ENCODE data around the gene ERCC6L2.
A peak's percentile ranks its signal among the peaks of the same experiment; 100 is the strongest.

ERCC6L2 gene, protein sequence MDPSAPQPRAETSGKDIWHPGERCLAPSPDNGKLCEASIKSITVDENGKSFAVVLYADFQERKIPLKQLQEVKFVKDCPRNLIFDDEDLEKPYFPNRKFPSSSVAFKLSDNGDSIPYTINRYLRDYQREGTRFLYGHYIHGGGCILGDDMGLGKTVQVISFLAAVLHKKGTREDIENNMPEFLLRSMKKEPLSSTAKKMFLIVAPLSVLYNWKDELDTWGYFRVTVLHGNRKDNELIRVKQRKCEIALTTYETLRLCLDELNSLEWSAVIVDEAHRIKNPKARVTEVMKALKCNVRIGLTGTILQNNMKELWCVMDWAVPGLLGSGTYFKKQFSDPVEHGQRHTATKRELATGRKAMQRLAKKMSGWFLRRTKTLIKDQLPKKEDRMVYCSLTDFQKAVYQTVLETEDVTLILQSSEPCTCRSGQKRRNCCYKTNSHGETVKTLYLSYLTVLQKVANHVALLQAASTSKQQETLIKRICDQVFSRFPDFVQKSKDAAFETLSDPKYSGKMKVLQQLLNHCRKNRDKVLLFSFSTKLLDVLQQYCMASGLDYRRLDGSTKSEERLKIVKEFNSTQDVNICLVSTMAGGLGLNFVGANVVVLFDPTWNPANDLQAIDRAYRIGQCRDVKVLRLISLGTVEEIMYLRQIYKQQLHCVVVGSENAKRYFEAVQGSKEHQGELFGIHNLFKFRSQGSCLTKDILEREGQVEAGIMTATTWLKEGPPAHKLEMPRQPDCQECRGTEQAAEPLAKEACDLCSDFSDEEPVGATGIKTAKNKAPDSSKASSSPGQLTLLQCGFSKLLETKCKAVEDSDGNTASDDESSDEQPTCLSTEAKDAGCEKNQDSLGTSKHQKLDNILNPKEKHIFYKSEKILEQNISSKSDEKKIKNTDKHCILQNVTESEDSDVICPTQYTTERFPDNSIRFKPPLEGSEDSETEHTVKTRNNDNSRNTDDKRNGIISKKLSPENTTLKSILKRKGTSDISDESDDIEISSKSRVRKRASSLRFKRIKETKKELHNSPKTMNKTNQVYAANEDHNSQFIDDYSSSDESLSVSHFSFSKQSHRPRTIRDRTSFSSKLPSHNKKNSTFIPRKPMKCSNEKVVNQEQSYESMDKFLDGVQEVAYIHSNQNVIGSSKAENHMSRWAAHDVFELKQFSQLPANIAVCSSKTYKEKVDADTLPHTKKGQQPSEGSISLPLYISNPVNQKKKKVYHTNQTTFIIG (N-terminal part only)

DNA sequence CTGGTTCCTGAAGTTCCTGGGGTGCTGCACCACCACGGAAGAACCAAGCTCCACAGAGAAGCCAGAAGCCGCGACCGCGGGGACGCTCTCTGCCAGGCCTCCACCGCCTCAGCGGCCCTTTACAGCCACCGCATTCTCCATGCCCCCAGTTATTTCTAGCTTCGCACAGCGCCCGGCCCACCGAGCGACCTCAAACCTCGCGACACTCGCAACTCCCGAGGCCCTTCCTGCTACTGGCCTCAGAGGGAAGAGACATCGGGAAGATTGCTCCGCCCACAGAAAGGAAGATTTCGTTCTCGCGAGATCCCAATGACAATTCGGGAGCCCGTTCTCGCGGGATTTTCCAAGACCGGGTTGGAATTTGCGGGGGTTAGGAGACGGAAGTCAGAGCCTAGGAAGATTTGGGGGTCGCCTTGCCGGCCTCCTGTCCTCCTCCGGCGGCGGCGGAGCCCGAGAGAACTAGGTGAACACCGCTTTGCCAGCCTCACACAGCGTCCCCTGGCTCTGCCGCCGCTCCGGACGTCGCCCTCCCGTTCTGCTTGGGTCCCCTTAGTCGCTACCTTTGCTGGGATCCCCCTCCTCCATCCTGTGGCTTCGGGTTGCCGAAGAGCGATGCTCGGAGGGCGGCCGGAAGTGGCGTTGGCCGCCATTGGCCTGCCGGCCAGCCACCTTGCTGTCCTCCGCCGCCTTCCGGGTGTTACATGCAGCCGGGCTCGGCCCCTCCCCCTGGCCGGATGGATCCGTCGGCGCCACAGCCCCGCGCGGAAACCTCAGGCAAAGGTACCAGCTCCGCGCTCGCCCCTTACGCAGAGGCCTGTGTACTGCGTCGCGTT lies at the start of gene ERCC6L2:
Gene ERCC6L2 (plus strand): TSS at position 387 of the 833 bp plus-strand sequence. CDS start 348 bp downstream, at position 735.
- DNase-seq = peak; percentile 96

DNA sequence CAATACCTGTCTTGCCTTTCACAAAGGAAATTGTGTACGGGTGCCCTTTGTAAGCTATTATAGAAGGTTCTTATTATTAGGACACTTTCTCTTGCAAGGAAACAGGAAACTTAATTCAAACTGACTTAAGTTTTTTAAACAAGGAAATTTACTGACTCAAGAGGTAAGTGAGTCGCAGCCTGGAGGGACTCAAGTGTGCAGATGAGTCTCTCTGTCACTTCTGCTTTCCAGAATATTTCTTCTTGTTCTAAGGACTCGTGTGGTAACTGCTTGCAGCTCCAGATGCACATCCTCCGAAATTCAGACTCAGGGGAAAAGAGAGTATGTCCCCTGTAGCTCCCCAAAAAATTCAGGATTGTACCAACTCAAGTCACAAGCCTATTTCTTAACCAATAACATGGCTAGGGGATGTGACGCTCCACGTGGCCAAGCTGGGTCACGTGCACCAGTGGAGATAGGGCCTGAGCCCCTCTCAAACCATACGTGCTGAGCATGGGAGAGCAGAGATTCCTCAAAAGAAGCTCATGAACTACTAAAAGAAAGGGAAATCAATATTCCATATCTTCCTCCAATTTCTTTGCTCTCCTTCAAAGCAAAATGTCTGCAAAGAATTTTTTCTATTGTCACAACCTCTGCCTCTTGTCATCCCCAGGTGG lies 49.2 kb upstream of the ERCC6L2 start:
- DNase-seq = no peak

DNA sequence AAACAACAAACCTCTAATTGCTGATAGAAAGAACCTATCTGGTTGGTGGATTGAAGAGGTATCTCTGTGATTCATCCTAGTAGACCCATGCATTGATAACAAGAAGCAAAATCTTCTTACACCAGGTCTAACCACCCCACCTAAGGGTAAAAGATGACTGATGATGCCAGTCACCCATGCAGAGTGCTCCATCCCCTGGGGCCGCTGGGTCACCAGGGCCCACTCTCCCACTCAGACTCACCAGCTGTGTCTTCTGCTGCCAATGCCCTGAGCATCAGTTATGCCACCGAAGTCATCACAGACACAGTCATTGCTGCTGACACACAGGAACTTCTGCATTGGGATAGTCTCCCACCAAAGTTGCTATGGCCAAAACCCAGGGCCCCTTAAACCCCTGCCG lies 44.7 kb upstream of the ERCC6L2 start:
- no peak for DNase-seq

DNA sequence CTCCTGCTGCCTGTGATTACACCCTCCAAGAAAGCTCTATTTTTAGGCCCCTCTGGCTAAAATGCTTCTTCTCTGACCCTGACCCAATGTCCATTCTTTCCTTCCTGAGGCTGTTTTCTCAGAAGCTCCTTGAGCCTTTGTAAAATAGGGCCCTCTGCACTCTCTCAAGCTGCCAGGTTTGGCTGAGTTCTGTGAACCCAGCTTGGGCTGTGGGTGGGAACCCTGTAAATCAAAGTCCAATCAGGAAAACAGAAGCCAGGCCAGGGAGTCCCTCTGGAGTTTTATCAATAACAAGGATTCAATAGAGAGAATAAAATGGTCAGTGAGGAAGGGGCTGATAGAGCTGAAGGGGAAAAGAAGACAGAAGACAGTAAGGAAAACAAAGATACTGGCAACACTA lies 43.7 kb upstream of the ERCC6L2 start:
- DNase-seq = no peak

DNA sequence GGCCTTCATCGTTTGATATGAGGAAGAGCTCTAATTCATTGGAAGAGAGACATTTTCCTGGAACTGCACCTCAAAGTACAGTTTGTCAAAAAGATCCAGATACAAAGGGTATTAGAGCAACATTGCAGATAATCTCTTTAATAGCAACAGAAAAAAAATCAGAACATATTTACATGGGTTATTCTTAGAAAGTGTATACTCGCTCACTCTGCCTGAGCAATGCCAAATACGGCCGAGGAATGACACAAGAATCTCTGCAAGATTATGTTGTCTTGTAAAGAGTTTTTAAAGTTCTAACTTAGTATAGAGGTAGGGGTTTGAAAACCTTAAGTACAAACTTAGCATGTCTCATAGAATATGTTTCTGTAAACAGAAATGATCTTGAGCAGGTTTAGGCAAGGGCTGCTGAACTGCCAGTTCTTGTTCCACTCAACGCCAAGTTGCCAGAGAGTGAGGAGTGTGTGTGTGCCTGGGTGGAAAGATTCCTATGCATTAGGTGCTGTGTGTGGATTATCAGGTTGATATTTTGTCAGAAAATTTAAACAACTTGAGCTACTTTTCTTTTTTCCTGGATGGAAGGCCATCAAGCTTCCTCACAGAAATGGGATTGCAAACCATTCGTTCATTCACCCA lies 41.8 kb upstream of the ERCC6L2 start:
- no peak for DNase-seq

DNA sequence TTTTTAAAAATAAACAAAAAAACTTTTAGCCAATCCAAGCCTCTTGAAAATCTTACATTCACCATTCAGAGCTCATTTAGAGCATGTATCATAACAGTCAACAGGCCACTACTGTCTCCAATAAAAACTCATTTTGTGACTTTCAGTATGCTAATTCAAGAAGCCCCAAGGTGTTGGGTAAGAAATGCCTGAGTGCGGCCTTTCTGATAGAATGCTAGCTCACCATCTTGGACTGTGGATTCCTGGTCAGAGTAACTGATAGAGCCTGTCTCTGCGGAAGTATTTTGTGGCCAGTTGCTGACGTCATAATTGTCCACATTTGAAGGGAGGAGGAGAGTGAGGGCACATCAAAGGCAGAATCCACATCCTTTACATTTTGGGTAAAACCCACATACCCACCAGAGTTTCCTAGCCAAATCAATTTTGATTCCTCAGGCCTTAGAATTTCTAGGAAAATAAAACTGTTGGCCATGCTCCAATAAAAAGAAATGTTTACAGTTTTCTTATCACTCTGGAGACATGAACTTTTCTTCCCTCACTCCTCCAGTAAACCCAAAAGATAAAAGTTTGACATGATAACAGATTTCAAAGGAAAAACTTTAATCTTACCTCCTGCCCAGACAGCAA lies 41.1 kb upstream of the ERCC6L2 start:
- peak; percentile 25 for DNase-seq

DNA sequence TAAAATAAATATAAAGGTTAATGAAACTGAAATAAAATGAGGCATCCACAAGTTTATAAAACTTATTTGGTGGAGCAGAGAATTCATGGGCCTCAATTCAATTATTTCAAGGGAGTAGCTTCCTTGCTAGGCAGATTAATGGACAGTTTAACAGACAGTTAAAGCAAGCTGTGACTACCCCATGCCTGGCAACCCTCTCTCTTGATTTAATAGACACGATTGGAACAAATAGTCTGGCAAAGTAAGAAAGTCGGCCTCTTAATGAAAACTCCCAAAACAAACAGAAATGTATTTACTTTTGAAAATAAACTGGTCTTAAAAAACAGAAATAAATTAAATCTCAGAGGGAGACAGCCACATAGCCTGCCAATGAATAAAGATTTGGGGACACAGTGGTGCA lies 40.1 kb upstream of the ERCC6L2 start:
- DNase-seq = no peak

DNA sequence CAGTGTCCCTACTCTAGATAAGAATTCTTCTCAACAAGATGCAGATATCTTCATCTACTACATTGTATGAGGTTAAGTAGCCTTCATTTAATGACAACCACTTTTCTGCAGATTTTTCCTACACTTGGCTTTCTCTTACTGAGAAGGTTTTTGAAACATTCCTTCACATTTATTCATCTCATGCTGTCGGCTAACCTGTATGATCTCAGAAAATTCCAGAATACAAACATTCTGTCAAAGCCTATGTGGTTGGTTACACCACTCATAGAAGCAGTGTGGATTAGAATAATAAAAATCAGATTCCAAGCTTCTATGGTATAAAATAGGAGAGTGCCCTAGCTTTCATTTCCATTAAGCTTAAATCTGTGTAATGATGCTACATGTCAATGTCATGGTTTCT lies 39.4 kb upstream of the ERCC6L2 start:
- no peak for DNase-seq

DNA sequence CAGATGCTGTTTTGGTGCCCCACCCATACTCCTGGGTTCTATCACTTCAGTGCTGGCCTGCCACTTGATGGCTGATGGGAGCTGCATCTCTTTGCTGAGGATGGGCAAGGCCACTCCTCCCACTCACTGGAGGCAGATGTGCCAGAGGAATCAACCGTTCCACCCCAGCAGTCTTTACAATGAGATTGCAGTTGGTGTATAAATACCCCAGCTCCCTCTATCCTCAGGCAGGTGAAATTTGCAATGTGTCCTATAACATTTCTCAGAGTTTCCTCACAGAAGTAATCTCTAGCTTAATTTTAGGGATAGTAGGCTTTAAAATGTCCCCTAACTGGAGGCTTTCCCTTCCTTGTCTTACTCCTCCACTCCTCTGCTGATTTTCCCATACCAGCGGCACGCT lies 36.5 kb upstream of the ERCC6L2 start:
- DNase-seq = no peak

DNA sequence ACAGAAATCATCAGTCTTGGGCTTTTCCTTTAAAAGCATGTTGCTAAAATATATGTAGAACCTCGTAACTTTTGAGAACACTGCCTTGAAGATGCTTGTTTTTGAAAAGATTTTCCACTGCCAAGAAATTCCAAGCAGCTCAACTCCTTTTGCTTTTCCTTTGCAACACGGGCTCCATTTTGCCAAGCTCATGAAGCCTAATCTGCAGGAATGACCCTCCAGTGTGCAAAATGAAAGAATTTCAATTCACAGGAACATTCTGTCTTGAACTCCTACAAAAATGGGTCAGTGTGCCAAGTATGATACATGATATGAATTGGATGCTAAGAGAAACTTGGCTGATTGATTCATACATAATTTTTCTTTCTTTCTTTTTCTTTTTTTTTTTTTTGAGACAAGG lies 35.4 kb upstream of the ERCC6L2 start:
- no peak for DNase-seq

DNA sequence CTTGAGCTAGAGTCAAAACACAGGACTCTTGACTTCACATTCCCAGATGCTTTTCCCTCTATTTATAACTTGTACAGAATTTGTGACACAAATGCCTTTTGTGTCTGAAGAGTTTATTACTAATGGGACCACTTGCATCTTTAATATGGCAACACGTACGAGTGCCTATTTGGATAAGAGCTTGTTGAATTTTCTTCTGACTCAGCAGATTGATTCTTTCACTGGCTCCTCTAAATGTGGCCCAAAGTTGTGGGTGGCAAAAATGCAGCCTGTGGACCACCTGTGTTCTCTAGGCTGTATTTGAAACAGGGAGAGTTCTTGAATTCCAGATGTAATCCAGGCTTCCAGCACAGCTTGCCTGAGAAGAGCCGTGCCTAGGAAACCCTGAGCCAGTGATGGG lies 34.1 kb upstream of the ERCC6L2 start:
- no peak for DNase-seq

DNA sequence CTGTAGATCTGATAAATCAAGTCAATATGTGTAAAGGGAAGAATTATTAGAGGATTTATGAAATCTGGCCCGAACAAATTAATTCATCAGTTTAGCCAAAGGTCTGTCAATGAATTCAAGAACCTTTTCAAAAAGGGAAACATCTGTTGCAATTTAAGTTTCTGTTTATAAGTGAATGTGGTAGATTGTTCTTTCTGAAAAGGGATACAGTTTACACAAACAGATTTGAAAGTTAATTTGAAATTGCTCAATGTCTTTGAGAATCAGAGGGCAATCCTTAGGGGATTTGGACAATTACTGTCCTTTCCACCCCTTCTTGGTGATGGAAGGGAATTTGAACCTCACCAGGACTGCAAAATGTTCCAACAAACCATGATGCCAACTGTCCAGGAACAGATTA lies 29.7 kb upstream of the ERCC6L2 start:
- DNase-seq = no peak

DNA sequence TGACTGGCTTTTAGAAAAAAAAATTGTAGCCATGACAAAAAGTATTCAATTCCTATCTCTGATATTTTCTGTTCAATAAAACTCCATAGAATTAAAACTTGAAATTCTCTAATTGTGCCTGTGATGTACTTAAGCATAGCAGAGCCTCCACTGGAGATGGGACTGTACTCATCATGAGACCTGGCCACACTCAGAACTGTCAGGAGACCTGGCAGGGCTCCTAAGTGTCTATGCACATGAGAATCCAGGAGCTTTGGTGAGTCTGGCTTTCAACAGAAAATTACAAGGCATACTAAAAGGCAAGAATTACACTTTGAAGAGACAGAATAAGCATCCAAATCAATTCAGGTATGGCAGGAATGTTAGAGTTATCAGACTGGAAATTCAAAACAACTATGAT lies 26.7 kb upstream of the ERCC6L2 start:
- no peak for DNase-seq

DNA sequence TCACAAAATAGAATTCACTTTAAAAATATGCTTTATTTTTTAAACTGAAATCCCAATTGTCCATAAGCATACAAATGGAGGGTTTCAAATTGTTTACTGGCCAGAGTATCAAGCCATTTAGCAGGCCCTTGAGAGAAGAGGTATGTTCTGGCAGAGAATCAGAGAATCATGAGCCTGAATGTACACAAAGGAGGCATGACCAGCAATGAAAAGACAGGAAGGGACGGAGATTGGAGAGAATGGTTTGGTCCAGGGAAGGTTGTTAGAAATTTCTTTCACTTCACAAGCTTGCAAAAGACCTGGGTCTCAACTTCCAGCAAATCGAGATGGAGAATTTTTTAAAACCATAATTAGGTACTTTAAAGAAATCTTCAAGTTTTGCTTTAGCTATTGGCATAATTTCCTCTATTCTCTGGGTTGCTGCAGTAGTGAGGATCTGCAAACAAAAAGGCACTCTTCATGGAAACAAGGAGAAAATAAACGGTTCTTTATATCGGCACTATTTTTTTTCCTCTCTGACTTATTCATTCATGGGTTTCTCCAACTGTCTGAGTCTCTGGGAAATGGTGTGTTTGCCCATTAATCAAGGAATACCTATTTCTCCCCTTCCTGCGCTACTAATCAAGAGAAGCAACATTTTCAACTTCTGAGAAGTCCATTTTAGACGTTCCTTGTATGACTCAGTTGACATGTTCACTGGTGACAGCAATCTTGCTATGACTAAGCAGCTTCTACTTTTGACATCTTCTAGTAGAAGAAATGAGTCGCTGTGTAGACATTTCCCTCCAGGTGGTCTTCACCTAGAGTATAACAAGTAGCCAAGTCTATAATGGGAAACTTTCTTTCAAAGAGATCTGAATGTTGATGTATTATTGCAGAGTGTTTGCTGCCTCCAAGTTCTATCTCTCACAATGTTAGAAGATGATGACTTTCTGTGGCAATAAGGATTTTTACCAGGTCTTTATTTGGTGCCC lies 23.1 kb upstream of the ERCC6L2 start:
- peak; percentile 92 for DNase-seq

DNA sequence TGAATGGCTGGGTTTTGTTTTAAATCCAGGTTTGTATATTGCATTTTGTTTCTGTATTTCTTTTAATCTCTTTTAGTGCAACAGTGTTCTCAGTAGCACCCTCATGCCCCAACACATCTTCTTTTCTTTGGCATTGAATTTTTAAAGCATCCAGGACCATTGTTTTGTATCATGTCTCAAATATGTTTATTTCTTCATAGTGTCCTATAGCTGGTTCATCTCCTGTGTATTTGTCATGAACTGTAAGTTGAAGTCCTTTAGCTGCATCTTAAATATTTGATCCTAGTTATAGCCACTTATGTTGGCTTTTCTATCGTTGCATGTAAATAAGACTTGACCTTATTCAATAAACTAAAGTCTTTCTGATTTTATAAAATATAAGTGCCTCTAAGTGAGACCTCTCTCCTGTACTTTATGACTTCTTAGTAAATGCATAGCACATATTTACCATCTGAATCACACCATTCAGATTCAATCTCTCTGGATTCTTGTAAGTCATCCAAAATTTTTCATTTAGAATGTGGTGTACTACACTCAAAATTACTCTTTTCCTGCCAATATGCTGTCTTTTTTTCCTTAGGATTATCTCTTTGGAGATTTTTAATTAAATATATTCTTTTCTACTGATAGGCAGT lies 21.0 kb upstream of the ERCC6L2 start:
- no peak for DNase-seq

DNA sequence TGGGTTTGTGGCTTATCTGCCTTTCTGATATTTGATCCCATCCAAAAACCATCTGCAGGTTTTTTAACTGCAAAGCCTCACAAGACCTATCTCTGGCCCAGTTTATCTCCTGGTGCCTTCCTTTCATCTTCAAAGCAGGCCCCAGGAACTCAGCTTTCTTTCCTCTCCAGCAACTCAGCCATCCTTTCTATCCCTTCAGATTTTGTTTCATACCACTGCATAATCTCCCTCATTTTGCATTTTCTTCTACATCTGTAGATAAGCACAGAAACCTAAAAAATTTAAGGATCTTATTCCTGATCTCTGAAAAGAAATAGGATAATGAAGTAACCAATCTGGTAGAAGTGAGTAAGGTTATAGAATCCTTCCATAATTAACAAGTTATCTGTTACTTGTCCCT lies 19.5 kb upstream of the ERCC6L2 start:
- DNase-seq = no peak

DNA sequence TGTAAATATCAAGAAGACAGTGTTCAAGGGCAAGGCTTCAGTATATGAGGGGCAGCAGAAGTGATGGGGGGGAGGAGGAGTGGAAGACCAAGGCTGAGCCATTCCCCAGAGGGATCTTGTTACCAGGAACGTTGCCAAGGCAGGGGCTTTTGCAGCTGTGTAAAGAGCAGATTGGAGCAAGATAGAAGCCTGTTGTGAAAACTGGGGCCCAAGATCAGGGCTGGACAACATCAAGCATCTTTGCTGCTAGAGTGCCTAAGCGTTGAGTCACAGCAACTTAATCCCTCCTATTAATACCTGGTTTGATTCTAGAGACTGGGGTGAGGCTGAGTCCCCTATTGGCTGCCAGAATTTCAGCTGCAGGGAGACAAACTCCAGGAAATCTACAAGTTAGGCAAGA lies 18.4 kb upstream of the ERCC6L2 start:
- DNase-seq = no peak

DNA sequence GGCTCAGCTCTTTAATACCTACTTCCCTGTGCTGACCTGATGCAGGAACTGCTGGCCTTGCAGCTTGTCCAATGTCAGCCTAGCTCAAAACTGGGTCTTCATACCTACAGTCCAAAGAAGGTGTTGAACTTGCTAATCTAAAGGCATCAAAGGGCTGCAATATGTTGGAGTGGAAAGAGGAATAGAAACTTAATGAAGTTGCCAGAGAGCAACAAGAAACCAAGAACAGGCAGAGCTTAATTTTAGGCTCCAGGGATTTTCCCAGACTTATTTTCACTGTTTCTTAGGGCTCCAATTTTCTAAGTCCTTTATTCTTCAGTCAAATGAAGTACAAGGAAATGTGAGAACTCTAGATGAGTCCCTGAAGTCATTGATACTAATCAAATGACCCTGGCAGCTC lies 17.6 kb upstream of the ERCC6L2 start:
- DNase-seq = no peak

DNA sequence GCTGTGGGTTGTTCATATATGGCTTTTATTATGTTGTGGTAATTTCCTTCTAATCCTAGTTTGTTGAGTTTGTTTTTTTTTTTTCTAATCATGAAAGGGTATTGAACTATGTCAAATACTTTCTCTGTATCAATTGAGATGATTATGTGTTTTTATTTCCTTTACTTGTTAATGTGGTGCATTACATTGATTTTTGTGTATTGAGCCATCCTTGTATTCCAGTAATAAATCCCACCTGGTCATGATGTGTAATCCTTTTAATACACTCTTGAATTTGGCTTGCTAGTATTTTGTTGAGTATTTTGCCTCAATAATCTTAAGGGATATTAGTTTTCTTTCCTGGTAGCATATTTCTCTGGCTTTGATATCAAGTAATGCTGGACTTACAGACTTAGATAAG lies 13.1 kb upstream of the ERCC6L2 start:
- DNase-seq = no peak

All from activated CD4-positive, alpha-beta T cell treated with anti-CD3 and anti-CD28 coated beads, Interleukin-2, Interleukin-6, amounts not matched to agents 100 ng/mL and 50 ng/mL, durations not matched to agents 16 hours and 8 hours (primary cell).